HepG2 (cell line): ENCODE results near the gene CLDN7. TPM values are rescaled to one million over a fixed set of nuclear protein-coding genes. Genes with fewer than 3 reads are reported as not detected.
A peak's percentile ranks its signal among the peaks of the same experiment; 100 is the strongest.

Source experiments
- BORCS8-MEF2B ChIP-seq: sonication (generic); formaldehyde crosslinking; IDR thresholded peaks from 2 replicates; pipeline ENCODE4 v1.8.0; 2022; ENCODE audit warnings: mild to moderate bottlenecking, missing genetic modification reagents
- EEA1 ChIP-seq: sonication (generic); formaldehyde crosslinking; IDR thresholded peaks from 2 replicates; pipeline ENCODE4 v1.5.1; 2020; ENCODE audit warnings: mild to moderate bottlenecking, missing genetic modification reagents, borderline replicate concordance
- FOXM1 ChIP-seq: sonication (generic); formaldehyde crosslinking; IDR thresholded peaks from 2 replicates; pipeline ENCODE4 v1.5.0; 2020; ENCODE audit warnings: missing genetic modification reagents
- FOXO4 ChIP-seq: sonication (generic); formaldehyde crosslinking; conservative IDR thresholded peaks from 2 replicates; pipeline ENCODE4 v1.8.1; 2023; ENCODE audit warnings: missing genetic modification reagents
- GABPA ChIP-seq, 2 experiments: IDR thresholded peaks; 2 replicates each; pipeline ENCODE4 v1.6.1; 2011 to 2016; ENCODE audit warnings: low read depth in 2 of 2, low read length in 1 of 2, missing biosample characterization in 1 of 2, missing genetic modification characterization in 1 of 2
- HOXA5 ChIP-seq: sonication (generic); formaldehyde crosslinking; IDR thresholded peaks from 2 replicates; pipeline ENCODE4 v1.4.0; 2020; ENCODE audit warnings: missing genetic modification reagents
- IKZF5 ChIP-seq: IDR thresholded peaks from 2 replicates; pipeline ENCODE4 v1.6.1; 2018; ENCODE audit warnings: missing genetic modification reagents, mild to moderate bottlenecking, missing compliant biosample characterization
- MLXIP ChIP-seq: sonication (generic); formaldehyde crosslinking; IDR thresholded peaks from 2 replicates; pipeline ENCODE4 v1.9.0; 2021; ENCODE audit warnings: missing genetic modification reagents, borderline replicate concordance
- MZF1 ChIP-seq: sonication (generic); formaldehyde crosslinking; IDR thresholded peaks from 2 replicates; pipeline ENCODE4 v1.8.1; 2023; ENCODE audit warnings: mild to moderate bottlenecking, missing genetic modification reagents, borderline replicate concordance
- PAF1 ChIP-seq: IDR thresholded peaks from 2 replicates; pipeline ENCODE4 v1.6.1; 2016; ENCODE audit warnings: missing genetic modification reagents, missing compliant biosample characterization
- PITX1 ChIP-seq: sonication (generic); formaldehyde crosslinking; IDR thresholded peaks from 2 replicates; pipeline ENCODE4 v1.5.1; 2020; ENCODE audit warnings: mild to moderate bottlenecking, missing genetic modification reagents
- ZFP36L1 ChIP-seq: sonication (generic); formaldehyde crosslinking; IDR thresholded peaks from 2 replicates; pipeline ENCODE4 v1.8.0; 2022; ENCODE audit warnings: mild to moderate bottlenecking, missing genetic modification reagents, moderate library complexity
- ZNF383 ChIP-seq: sonication (generic); formaldehyde crosslinking; IDR thresholded peaks from 2 replicates; pipeline ENCODE4 v1.4.0; 2020; ENCODE audit warnings: missing genetic modification reagents, mild to moderate bottlenecking, borderline replicate concordance
- polyA plus RNA-seq, 8 experiments: library from polyadenylated mRNA; depleted of rRNA in 3 of 8; stranded (reverse) in 7 of 8; unstranded in 1 of 8; fragments of >200 nt; fragmentation: Illumina TruSeq in 4 of 8; extraction: Trizol in 4 of 8; gene quantifications; 2 replicates each; pipeline versions ENCODE4 v1.2.1 to v1.2.3, GENCODE V29; 2011 to 2016; ENCODE audit warnings: low read depth in 4 of 8, missing spikeins in 1 of 8, mixed read lengths in 1 of 8; ENCODE audit not compliant: insufficient read depth in 1 of 8
- total RNA-seq, 5 experiments: library from RNA; depleted of rRNA; stranded (reverse); fragments of >200 nt; fragmentation: Illumina TruSeq; extraction: Trizol; gene quantifications; 2 replicates each; pipeline ENCODE4 v1.2.3, GENCODE V29; 2016; ENCODE audit warnings: low read depth in 1 of 5
- TF ChIP-seq, protein P1 (sequence below): IDR thresholded peaks from 2 replicates; pipeline ENCODE4 v1.6.1; 2012; ENCODE audit warnings: inconsistent platforms
- TF ChIP-seq, protein P2 (sequence below): sonication (generic); formaldehyde crosslinking; IDR thresholded peaks from 2 replicates; pipeline ENCODE4 v1.5.0; 2020; ENCODE audit warnings: missing genetic modification reagents
- TF ChIP-seq, protein P3 (sequence below): sonication (generic); formaldehyde crosslinking; IDR thresholded peaks from 2 replicates; pipeline ENCODE4 v1.4.0; 2020; ENCODE audit warnings: mild to moderate bottlenecking, missing genetic modification reagents

CLDN7 gene
- total and polyA plus RNA-seq, 2 of the 13 experiments (the other 11 are each of a cell fraction or from before 2014, with no cell fraction given), result not detected

GRCh38 chr17:7219229-7219811 is 43.0 kb downstream of the CLDN7 start (continued):
- TF ChIP-seq MZF1 (CRISPR knock-in tag) (peak; percentile 81; the same call in 1 of the 2 replicates), FOXM1 (CRISPR knock-in tag) (no peak), BORCS8-MEF2B (no peak), FOXO4 (CRISPR knock-in tag) (no peak), PAF1 (CRISPR knock-in tag) (no peak), PITX1 (CRISPR knock-in tag) (peak; percentile 86; the same call in 1 of the 2 replicates), GABPA (IDR thresholded peaks at IDR 0.05; ENCODE audit: low read depth, low read length) (no peak), GABPA (CRISPR knock-in tag; IDR thresholded peaks at IDR 0.05; ENCODE audit: low read depth) (no peak), ZNF383 (CRISPR knock-in tag) (no peak), EEA1 (CRISPR knock-in tag) (no peak), ZFP36L1 (CRISPR knock-in tag) (no peak), IKZF5 (CRISPR knock-in tag) (no peak), HOXA5 (CRISPR knock-in tag) (peak; percentile 61; the same call in 1 of the 2 replicates), MLXIP (CRISPR knock-in tag) (no peak)
- TF ChIP-seq, protein P1, sequence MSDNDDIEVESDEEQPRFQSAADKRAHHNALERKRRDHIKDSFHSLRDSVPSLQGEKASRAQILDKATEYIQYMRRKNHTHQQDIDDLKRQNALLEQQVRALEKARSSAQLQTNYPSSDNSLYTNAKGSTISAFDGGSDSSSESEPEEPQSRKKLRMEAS, result no peak
- TF ChIP-seq, protein P2, sequence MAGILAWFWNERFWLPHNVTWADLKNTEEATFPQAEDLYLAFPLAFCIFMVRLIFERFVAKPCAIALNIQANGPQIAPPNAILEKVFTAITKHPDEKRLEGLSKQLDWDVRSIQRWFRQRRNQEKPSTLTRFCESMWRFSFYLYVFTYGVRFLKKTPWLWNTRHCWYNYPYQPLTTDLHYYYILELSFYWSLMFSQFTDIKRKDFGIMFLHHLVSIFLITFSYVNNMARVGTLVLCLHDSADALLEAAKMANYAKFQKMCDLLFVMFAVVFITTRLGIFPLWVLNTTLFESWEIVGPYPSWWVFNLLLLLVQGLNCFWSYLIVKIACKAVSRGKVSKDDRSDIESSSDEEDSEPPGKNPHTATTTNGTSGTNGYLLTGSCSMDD (CRISPR knock-in tag), result no peak
- TF ChIP-seq, protein P3, sequence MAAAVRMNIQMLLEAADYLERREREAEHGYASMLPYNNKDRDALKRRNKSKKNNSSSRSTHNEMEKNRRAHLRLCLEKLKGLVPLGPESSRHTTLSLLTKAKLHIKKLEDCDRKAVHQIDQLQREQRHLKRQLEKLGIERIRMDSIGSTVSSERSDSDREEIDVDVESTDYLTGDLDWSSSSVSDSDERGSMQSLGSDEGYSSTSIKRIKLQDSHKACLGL (CRISPR knock-in tag), result no peak
